ENCODE data around the gene ZC3H6.
"Not testable (repeated sequence)": the region's sequence is repeated elsewhere in the genome, so short reads cannot be mapped to it uniquely, and the experiment has no call there.

- not testable (repeated sequence) for TF ChIP-seq CTCF (IDR thresholded peaks at IDR 0.05; ENCODE audit: low read depth, low read length); POLR2A (IDR thresholded peaks at IDR 0.05; ENCODE audit: extremely low read depth, insufficient read length); MAX (IDR thresholded peaks at IDR 0.05; ENCODE audit: low read depth, low read length); MYC (IDR thresholded peaks at IDR 0.05; ENCODE audit: low read depth, low read length)
These were observed 8.1 kb downstream of the ZC3H6 start for GRCh38 chr2:112283535-112283934.
